NCI-H2107 (cell line): ENCODE results near the gene THRB.

ENCODE experiments used
- DNase-seq: peaks from one replicate; lab custom pipeline; 2025; lab: John Stamatoyannopoulos, UW

THRB gene

GRCh38 chr3:24141548-24141947 is 353.1 kb downstream of the THRB start:
- DNase-seq, result no peak

- DNase-seq, result no peak
Measured at GRCh38 chr3:24139463-24140412, 354.9 kb downstream of the THRB start.

DNA sequence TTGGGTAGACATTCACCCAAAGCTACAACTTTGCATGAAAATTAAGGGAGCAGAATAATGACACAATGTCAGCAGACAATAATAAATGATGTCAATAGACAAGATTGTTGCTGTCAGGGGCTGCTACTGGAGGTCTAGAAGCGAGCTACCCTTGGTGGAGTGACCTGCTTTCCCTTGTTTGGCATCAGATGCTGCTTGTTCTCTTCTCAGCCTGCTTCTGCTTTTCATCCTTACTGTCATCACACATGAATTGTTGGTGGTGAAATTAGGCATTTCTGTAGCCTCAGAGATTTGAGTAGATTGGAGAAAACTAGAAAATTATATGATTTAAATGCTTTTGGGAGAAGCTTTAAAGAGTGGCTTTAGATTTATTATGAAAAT is 355.8 kb downstream of the THRB start:
- no peak for DNase-seq

DNA sequence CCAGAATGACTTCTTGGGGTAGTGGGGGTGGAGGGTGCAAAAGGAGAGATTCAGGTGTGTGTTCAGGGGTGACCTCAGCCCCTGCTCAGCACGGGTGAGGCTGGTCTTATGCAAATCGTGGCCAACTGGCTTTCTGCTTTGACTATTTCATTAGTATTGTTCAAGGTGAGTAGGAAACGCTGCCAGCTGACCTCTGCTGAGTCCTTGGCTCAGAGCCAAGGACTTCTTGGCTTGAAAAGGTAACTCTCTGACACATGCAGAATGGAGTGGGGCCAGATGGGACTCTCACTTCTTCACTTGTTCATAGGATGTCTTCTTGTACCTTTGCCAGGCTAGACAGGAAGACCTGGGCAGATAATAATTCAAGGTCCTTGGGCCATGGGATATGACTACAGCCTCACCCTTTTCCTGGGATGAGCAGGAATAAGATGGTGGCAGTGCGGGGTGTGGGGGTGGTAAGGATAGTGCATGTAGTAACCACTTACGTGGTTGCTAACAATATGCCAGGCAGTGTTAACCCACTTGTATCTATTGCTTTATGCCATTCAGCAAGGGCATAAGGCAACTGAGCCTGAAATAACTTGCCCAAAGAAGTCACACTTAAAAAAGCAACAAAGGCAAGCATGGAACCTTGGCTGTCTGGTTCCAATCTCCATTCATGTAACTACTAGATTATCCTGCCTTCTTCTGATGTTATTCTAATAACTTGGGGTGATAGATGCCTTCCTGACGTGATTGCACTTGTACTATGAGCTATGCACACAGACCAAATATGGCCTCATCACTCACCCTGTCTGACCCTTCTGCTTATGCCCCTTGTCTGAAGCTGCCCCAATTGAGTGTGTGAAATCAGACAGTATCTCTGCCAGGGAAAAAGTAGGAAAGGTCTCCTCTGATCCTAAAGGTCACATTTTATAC is 356.4 kb downstream of the THRB start:
- no peak for DNase-seq

DNA sequence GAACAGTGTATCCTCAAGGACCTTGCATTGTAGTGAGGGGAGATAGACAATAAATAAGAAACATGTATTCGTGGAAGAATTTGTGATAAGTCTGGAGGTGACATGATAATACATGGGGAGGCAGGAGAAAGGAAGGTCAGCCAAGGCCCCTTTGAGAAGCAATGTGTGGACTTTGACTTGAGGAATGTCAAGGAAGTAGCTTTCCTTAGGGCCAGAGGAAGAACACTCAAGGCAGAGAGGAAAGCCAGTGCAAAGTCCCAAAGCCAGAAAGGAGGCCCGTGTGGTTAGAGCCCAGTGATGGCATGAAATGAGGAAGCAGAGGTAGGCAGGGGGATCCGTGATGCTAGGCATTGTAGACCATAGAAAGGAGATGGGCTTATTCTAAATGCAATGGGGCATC is 357.3 kb downstream of the THRB start:
- no peak for DNase-seq

DNA sequence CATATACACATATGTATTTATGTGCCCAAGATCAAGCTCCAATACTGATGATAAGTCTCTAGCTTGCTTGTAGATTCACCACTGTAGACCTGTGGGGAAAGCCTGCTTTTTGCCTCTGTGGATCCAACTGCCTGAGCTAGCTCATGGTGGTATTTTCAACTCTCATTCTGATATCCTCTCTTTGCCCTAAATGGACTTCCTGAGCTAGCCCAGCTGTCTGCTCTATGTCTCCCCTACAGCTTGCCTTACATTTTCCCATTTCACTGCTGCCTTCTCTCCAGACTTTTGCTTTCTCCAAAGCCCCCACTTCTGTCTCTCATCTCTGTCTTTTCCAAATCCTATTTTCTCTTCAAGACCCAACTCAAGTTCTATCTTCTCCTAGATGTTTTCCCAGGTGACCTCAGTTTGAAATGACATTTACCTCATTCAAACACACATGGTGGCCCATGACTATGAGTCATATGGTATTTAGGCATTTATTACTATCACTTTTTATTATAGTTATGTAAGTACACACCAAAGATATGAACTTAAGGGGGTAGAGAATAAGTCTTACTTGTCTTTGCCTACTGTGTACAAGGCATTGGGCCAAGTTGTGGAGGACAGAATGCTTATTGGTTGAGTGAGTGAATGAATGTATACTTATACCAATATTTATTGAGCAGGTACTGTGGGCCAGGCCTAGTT is 357.9 kb downstream of the THRB start:
- no peak for DNase-seq

- DNase-seq, result no peak
Measured at GRCh38 chr3:24135280-24135679, 359.4 kb downstream of the THRB start.

GRCh38 chr3:24133942-24134341 is 360.7 kb downstream of the THRB start:
- DNase-seq, result no peak

- DNase-seq, result no peak
Measured at GRCh38 chr3:24133436-24133835, 361.2 kb downstream of the THRB start.

GRCh38 chr3:24129549-24129948 is 365.1 kb downstream of the THRB start:
- no peak for DNase-seq

DNA sequence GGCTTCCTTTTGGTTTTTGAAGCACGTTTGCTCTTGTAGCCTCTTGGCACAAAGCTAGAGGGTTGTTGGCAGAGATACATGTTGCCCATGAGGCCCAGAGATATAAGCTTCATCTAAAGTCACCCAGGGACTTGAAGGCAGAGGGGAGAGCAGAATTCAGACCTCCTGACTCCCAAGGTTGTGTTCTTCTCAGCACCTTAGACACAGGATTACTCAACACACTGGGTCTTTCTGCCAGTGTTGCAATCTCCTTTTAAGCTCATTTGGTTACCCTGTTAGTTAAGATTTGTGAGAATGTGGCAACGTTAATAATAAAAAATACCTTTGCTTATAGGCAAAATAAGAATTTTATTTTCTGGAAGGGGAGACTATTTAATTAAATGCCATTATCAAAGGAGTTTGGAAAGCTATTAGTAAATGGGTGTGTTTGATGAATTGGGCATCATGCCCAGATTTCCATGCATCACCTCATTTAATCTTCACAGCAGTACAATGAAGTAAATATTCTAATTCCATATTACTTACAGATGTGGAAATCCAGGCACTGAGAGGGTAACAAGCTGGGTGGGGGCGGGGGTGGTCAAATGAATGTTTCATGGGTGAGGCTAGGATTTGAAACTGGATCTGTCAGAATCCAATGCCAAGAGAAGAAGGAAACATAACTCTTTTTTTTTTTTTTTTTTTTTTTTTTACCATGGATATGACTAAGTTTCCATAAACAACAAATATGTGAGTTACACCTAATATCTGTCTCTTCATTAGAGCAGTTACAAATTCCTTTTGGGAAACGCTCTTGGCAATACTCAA is 366.2 kb downstream of the THRB start:
- no peak for DNase-seq

DNA sequence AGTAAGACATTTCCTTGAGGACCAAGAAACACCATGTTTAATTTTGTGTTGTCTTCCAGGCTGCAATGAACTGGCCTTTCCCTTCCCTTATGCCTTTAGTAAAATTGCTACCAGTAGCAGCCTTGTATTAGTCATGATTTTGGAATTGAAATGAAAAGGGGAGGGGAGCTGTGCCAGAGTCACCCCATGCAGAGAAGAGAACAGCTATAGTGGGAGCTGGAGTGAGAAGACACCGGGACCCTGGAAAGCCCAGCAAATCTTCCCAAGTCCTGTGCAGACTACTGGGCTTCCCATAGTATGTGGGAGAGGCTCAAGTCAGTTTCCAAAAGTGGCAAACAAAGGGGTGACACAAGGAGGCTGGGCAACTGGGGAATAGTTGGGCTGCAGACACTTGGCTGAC is 371.1 kb downstream of the THRB start:
- DNase-seq, result no peak

DNA sequence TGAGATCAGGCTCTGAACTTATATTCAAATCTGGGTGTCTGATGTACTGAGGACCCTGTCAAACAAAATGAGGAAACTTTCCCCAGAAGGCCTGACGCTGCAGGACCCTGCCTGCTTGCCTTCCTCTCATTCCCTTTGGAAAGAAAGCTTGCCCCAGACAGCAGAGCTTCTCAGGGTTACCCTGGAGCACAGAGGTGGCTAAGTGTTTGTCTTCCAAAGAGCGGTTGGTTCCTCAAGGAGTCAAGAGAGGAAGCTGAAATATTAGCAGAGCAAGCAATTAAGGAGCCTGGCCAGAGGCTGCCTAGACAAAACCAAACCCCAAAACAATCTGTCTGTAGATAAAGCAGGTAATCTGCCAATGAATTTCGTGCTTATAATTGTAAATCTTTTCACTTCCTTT is 374.2 kb downstream of the THRB start:
- no peak for DNase-seq

DNA sequence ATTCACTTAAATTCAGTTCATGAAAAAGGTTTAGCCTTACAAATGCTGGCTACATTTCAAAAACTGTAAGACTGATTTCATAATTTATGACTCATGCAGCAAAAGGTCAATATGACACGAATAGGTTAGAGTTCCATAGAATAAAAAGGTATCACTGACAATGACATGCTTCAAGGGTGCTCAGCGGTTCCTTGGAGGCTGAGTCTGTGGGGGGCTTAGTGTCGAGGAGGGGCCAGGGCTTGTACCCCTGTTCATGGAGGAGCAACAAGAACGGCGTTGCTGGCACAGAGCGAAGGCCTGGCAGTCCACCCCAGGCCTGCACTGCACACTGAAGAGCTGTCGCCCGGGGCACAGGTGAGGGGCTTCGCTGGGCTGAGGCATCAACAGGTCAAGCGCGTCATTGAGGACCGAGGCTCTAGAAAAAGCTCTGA is 375.3 kb downstream of the THRB start:
- DNase-seq, result no peak

DNA sequence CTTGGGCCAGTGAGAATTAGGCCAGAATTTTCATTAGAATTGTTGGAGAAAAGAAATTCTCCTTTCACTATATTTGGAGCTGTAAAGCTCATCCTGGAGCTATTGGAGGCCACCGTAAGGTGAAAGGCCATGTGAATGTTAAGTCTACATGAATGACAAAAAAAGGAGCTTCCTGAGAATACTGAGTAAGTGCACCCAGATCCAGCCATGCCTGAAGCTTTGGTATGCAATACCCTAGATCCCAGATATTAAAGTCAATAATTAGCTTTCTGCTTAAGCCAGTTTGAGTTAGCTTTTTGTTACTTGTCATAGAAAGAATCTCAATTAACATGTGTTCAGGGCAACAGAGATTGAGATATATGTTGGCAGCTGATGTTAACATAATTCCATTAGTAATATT is 377.1 kb downstream of the THRB start:
- no peak for DNase-seq

DNA sequence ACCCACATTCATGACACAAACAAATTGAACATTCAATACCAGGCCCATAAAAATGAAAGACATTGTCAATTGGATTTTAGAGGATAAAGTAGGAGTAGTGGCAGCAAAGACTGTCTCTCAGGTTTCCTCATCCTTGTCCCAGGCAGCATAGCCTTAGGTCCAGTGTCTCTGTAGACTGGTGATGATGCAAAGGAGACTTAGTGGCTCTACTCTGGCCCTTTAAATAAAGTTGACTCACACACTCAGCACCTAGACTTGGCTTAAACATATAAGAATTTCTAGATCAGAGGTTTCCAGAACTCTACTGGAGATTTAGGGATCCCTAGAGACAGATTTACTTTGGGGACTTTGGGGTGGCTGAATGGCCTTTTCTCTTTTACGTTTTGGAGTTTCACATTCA is 382.9 kb downstream of the THRB start:
- no peak for DNase-seq

GRCh38 chr3:24110051-24110450 is 384.6 kb downstream of the THRB start:
- DNase-seq, result no peak

DNA sequence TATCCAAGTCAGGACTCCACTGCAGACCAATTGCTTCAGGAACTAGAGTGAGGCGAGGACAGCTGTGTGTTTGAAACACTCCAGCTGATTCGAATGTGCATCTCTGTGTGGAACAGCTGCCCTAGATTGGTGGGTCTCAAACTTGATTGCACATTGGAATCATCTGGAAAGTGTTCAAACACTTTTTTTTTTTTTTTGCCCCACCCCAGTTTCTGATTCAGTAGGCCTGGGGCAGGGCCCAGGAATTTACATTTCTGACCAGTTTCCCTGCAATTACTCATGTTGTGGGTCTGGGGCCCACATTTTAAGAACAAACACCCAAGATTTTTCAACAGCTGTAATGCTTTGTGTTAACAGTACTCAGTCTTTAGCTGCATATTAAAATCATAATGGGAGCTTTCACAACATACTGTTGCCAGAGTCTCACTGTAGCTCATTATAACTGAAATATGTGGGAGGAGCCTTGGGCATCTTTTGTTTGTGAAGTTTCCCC is 392.9 kb downstream of the THRB start:
- no peak for DNase-seq

- DNase-seq, result no peak
Measured at GRCh38 chr3:24100696-24101402, 393.8 kb downstream of the THRB start.

DNA sequence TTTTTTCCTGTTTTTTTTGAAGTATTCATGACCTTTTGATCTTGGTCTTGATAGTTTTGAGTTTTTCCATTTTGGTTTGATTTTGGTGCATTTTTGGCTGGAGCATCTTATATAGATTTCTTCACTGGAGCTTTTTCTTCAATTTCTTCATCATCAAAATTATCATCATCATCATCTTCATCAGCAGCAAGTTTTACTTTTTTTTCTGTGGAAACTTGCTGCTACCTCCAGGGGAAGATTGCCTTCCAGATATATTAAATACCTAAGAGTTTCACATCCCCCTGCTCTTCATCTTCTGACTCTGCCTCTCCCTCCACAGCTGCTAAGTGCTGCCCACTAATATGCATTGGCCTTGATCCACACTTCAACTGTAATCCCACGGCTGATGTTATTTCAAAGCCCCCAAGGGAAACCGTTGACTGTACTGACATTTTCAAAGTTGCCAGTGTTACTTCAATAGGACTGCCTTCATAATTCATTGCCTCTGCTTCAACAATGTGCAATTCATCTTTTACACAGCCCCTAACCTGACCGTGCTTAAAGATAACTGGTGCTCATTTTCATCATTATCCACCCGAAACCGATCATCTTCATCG is 397.9 kb downstream of the THRB start:
- DNase-seq, result no peak
